B cell (primary cell): ENCODE data around the gene OR2T29. TPM values are rescaled to one million over a fixed set of nuclear protein-coding genes. Genes with fewer than 3 reads are reported as not detected.

Experiments used
- ATAC-seq: fragments of 200-7000 bp; cut with Tn5 transposase; one replicate; pipeline ENCODE4 v1.10.0; 2021; ENCODE audit warnings: low read depth, mild to moderate bottlenecking, moderate number of reproducible peaks, moderate library complexity
- CTCF ChIA-PET: fragments of 350-600 bp; sonication (Branson Sonifier 250); formaldehyde crosslinking; loops from one replicate; lab custom pipeline; 2021; ENCODE audit warnings: antibody characterized with exemption, inconsistent platforms; lab: Charles Lee
- POLR2A ChIA-PET: fragments of 350-600 bp; sonication (Branson Sonifier 250); formaldehyde crosslinking; loops from one replicate; lab custom pipeline; 2021; ENCODE audit warnings: antibody characterized with exemption; lab: Charles Lee
- DNase-seq: peaks from one replicate; pipeline ENCODE4 v3.0.0; 2013
- H2AFZ ChIP-seq: 2 replicates; pipeline ENCODE4 v1.6.1; 2012; ENCODE audit warnings: mild to moderate bottlenecking, low read depth, low read length; ENCODE audit not compliant: insufficient read depth, poor library complexity, severe bottlenecking
- H3K27ac ChIP-seq, 2 donors: 1 replicate in 1 of 2; 2 replicates in 1 of 2; pipeline ENCODE4 v1.5.1; 2012 to 2013; ENCODE audit warnings: low read length in 2 of 2, mild to moderate bottlenecking in 2 of 2, moderate library complexity in 1 of 2
- H3K27me3 ChIP-seq, 4 experiments: fragments of 200-600 bp in 1 of 4; sonication (generic) in 1 of 4; replicated peaks in 1 of 4; 1 replicate in 2 of 4; 2 replicates in 2 of 4; pipeline versions ENCODE4 v1.6.1 to v1.7.0; 2013 to 2016; ENCODE audit warnings: low read length in 3 of 4, mild to moderate bottlenecking in 2 of 4, mixed read lengths in 1 of 4, moderate library complexity in 1 of 4; ENCODE audit not compliant: insufficient read depth in 4 of 4, control insufficient read depth in 3 of 4; ENCODE audit errors: control extremely low read depth in 1 of 4
- H3K36me3 ChIP-seq, 2 experiments: replicated peaks in 1 of 2; 1 replicate in 1 of 2; 2 replicates in 1 of 2; pipeline versions ENCODE4 v1.6.1 to v1.7.1; 2013; ENCODE audit warnings: low read length in 1 of 2; ENCODE audit not compliant: insufficient read depth in 2 of 2, control insufficient read depth in 1 of 2; ENCODE audit errors: control extremely low read depth in 1 of 2, extremely low read depth in 1 of 2
- H3K4me1 ChIP-seq, 2 donors: fragments of 200-600 bp in 1 of 2; sonication (generic) in 1 of 2; 1 replicate in 1 of 2; 2 replicates in 1 of 2; pipeline versions ENCODE4 v1.5.1 to v1.6.1; 2013 to 2017; ENCODE audit warnings: low read length in 2 of 2; ENCODE audit not compliant: control insufficient read depth in 2 of 2, insufficient read depth in 2 of 2
- H3K4me2 ChIP-seq: replicated peaks from 2 replicates; pipeline ENCODE3; 2012; ENCODE audit warnings: mild to moderate bottlenecking, low read depth, low read length; ENCODE audit not compliant: poor library complexity, severe bottlenecking
- H3K4me3 ChIP-seq, 5 experiments: fragments of 200-600 bp in 1 of 5; sonication (generic) in 1 of 5; 1 replicate in 3 of 5; 2 replicates in 2 of 5; pipeline versions ENCODE4 v1.5.1 to v1.7.0; 2011 to 2016; ENCODE audit warnings: low read length in 4 of 5, mild to moderate bottlenecking in 4 of 5, low read depth in 2 of 5, control low read depth in 1 of 5, moderate library complexity in 1 of 5; ENCODE audit not compliant: insufficient read depth in 1 of 5; ENCODE audit errors: control extremely low read depth in 1 of 5, extremely low read depth in 1 of 5
- H3K79me2 ChIP-seq: fragments of 200-600 bp; sonication (generic); one replicate; pipeline ENCODE4 v1.6.0; 2016; ENCODE audit warnings: low read length; ENCODE audit not compliant: control insufficient read depth, insufficient read depth
- H3K9ac ChIP-seq: fragments of 200-600 bp; sonication (generic); 2 replicates; pipeline ENCODE4 v1.6.1; 2017; ENCODE audit warnings: mild to moderate bottlenecking, low read length, moderate library complexity
- H3K9me3 ChIP-seq, 3 donors: one replicate each; pipeline versions ENCODE4 v1.6.1 to v1.7.1; 2013; ENCODE audit warnings: low read length in 2 of 3; ENCODE audit not compliant: control insufficient read depth in 2 of 3, insufficient read depth in 1 of 3; ENCODE audit errors: control extremely low read depth in 1 of 3
- H4K20me1 ChIP-seq: 2 replicates; pipeline ENCODE4 v1.6.0; 2012; ENCODE audit warnings: mild to moderate bottlenecking, low read length; ENCODE audit not compliant: insufficient read depth, control insufficient read depth, poor library complexity, severe bottlenecking
- H3K27ac Mint-ChIP-seq: one replicate; pipeline ENCODE4 v1.8.0; 2021; ENCODE audit warnings: mixed read lengths
- H3K27me3 Mint-ChIP-seq: one replicate; pipeline ENCODE4 v1.8.0; 2021; ENCODE audit warnings: mixed read lengths
- H3K4me1 Mint-ChIP-seq: one replicate; pipeline ENCODE4 v1.8.0; 2021; ENCODE audit warnings: mixed read lengths
- H3K4me3 Mint-ChIP-seq: one replicate; pipeline ENCODE4 v1.8.0; 2021; ENCODE audit warnings: mixed read lengths
- H3K9me3 Mint-ChIP-seq: one replicate; pipeline ENCODE4 v1.8.0; 2022; ENCODE audit warnings: mixed read lengths; ENCODE audit not compliant: insufficient read depth
- EZH2 ChIP-seq: IDR thresholded peaks from 2 replicates; pipeline ENCODE4 v1.6.1; 2012; ENCODE audit warnings: borderline replicate concordance, low read depth, mild to moderate bottlenecking, moderate library complexity, low read length; ENCODE audit not compliant: insufficient read depth, poor library complexity, severe bottlenecking
- WGBS: methylation state at CpG from one replicate; pipeline ENCODE4 v1.1.5; 2013; ENCODE audit warnings: missing lambda C conversion rate; ENCODE audit not compliant: insufficient coverage; 5-methylcytosine and 5-hydroxymethylcytosine counted together
- intact Hi-C: fragments of 100-400 bp; cut with micrococcal nuclease; formaldehyde crosslinking; loops from one replicate; pipeline ENCODE4 v1.10.0; 2022
- polyA plus RNA-seq: library from polyadenylated mRNA; depleted of rRNA; stranded (reverse); fragments of >200 nt; gene quantifications from 2 replicates; pipeline ENCODE4 v1.2.3, GENCODE V29; 2012
- total RNA-seq, 2 donors: library from RNA; stranded (reverse); fragments of 120-200 nt in 1 of 2; gene quantifications; 1 replicate in 1 of 2; 2 replicates in 1 of 2; pipeline versions ENCODE4 v1.2.3 to v1.2.4, GENCODE V29; 2013 to 2022
- TF ChIP-seq, protein P1 (sequence below): fragments of 200-600 bp; IDR thresholded peaks from one replicate; pipeline ENCODE4 v1.8.0; 2022; ENCODE audit warnings: antibody characterized with exemption, mild to moderate bottlenecking

The OR2T29 gene
- total and polyA plus RNA-seq, 2 donors (not counting 1 experiment from before 2014, with no cell fraction given): 0.40 to 1.9 TPM

DNA sequence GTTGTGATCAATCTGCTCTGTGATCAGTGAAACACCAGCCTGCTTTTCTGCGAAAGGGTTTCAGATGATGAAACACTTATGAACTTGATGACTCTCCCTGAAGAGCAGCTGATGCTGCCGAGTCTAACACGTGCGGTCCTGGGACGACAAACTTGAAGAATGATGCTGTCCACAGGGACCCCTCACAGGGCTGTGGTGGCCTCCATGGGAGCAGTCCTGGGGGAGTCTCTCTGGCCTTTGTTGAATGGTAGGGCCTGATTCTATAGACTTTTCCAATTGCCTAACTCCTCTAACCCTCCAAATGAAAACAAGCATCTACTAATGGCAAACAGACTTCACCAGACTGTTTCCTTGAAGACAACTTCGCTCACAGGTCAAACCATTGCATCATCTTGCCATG, 35.0 kb upstream of the OR2T29 start, which contains the start of gene OR2T10:
OR2T10 (minus strand) TSS at position 112 of the 400 bp plus-strand sequence. CDS start 3,932 bp downstream, outside the sequence.
- ATAC-seq: no peak
- H3K27ac Mint-ChIP-seq: no peak within 1 kb of the TSS
- TF ChIP-seq EZH2: no peak
- TF ChIP-seq, protein P1, sequence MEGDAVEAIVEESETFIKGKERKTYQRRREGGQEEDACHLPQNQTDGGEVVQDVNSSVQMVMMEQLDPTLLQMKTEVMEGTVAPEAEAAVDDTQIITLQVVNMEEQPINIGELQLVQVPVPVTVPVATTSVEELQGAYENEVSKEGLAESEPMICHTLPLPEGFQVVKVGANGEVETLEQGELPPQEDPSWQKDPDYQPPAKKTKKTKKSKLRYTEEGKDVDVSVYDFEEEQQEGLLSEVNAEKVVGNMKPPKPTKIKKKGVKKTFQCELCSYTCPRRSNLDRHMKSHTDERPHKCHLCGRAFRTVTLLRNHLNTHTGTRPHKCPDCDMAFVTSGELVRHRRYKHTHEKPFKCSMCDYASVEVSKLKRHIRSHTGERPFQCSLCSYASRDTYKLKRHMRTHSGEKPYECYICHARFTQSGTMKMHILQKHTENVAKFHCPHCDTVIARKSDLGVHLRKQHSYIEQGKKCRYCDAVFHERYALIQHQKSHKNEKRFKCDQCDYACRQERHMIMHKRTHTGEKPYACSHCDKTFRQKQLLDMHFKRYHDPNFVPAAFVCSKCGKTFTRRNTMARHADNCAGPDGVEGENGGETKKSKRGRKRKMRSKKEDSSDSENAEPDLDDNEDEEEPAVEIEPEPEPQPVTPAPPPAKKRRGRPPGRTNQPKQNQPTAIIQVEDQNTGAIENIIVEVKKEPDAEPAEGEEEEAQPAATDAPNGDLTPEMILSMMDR: no peak
- H3K4me3 Mint-ChIP-seq: no peak within 1 kb of the TSS
- peaks cover 4% of the 10 kb centered on the region for H3K4me1 Mint-ChIP-seq
- no peaks in the 10 kb centered on the region for H3K9me3 Mint-ChIP-seq
- no peaks in the 10 kb centered on the region for H3K36me3 ChIP-seq
- H3K9ac ChIP-seq: no peak within 1 kb of the TSS
- H3K27me3 Mint-ChIP-seq: peaks cover 1% of the 10 kb centered on the region
- CTCF ChIA-PET: interaction anchor here (0.6 kb wide), 1 partner anchor 25 kb away, joined by 3 read pairs; no protein-coding TSS in a partner anchor
- POLR2A ChIA-PET: no interaction called here
- no peaks in the 10 kb centered on the region for H3K79me2 ChIP-seq
- no peak for DNase-seq
- intact Hi-C loops: no loop called here
- H4K20me1 ChIP-seq: no peaks in the 10 kb centered on the region
- H3K4me2 ChIP-seq: no peak within 1 kb of the TSS
- WGBS: 98% methylated on average over 5 of the region's 6 CpGs
- H3K9me3 ChIP-seq: no peaks in the 10 kb centered on the region
- no peaks in the 10 kb centered on the region for H3K27me3 ChIP-seq
- H2AFZ ChIP-seq: no peak within 1 kb of the TSS
- no peaks in the 10 kb centered on the region for H3K4me1 ChIP-seq
- H3K27ac ChIP-seq: no peak within 1 kb of the TSS
- H3K4me3 ChIP-seq: no peak within 1 kb of the TSS

DNA sequence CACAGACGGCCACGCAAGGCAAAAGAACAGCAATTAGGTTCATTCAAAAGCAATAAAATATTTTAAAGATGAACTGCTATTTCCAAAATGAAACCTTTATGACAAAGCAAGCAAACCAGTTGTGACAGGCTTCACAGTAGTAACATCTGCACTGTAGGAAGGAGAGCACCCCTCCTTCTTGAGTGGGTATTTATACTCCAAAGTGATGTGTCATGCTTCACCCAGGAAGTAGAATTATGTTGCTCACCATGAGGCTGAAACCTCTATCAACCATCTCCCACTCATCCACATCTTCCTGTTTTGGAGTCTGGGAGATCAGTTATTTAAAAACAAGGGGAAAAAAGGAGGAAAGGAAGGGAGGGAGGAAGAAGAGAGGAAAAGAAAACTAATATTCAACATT, 34.0 kb upstream of the OR2T29 start:
- Histone ChIP-seq H3K4me3 (no peak overlapping the region), H3K9ac (no peak overlapping the region), H4K20me1 (no peaks in the 10 kb centered on the region), H3K4me1 (no peaks in the 10 kb centered on the region), H3K79me2 (no peaks in the 10 kb centered on the region), H2AFZ (no peak overlapping the region), H3K36me3 (no peaks in the 10 kb centered on the region), H3K9me3 (peaks cover 0 to 1% (median 0%) of the 10 kb centered on the region in 3 donors), H3K27me3 (no peaks in the 10 kb centered on the region), H3K27ac (no peak overlapping the region), H3K4me2 (no peak overlapping the region)
- H3K4me1 Mint-ChIP-seq: peaks cover 4% of the 10 kb centered on the region
- no peaks in the 10 kb centered on the region for H3K27me3 Mint-ChIP-seq
- TF ChIP-seq, protein P1: no peak
- TF ChIP-seq EZH2: no peak
- no CpG with 5 or more reads among the region's 2 CpGs for WGBS
- no peak overlapping the region for H3K27ac Mint-ChIP-seq
- ATAC-seq: no peak
- ChIA-PET CTCF (no interaction called here), POLR2A (no interaction called here)
- intact Hi-C loops: no loop called here
- no peak for DNase-seq
- no peaks in the 10 kb centered on the region for H3K9me3 Mint-ChIP-seq
- no peak overlapping the region for H3K4me3 Mint-ChIP-seq
